ENCODE data around the gene TRAPPC10. TPM values are rescaled to one million over a fixed set of nuclear protein-coding genes. Genes with fewer than 3 reads are reported as not detected.
A peak's percentile ranks its signal among the peaks of the same experiment; 100 is the strongest.

Gene TRAPPC10, protein sequence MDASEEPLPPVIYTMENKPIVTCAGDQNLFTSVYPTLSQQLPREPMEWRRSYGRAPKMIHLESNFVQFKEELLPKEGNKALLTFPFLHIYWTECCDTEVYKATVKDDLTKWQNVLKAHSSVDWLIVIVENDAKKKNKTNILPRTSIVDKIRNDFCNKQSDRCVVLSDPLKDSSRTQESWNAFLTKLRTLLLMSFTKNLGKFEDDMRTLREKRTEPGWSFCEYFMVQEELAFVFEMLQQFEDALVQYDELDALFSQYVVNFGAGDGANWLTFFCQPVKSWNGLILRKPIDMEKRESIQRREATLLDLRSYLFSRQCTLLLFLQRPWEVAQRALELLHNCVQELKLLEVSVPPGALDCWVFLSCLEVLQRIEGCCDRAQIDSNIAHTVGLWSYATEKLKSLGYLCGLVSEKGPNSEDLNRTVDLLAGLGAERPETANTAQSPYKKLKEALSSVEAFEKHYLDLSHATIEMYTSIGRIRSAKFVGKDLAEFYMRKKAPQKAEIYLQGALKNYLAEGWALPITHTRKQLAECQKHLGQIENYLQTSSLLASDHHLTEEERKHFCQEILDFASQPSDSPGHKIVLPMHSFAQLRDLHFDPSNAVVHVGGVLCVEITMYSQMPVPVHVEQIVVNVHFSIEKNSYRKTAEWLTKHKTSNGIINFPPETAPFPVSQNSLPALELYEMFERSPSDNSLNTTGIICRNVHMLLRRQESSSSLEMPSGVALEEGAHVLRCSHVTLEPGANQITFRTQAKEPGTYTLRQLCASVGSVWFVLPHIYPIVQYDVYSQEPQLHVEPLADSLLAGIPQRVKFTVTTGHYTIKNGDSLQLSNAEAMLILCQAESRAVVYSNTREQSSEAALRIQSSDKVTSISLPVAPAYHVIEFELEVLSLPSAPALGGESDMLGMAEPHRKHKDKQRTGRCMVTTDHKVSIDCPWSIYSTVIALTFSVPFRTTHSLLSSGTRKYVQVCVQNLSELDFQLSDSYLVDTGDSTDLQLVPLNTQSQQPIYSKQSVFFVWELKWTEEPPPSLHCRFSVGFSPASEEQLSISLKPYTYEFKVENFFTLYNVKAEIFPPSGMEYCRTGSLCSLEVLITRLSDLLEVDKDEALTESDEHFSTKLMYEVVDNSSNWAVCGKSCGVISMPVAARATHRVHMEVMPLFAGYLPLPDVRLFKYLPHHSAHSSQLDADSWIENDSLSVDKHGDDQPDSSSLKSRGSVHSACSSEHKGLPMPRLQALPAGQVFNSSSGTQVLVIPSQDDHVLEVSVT
- total RNA-seq (2022) (28.8 and 37.1 TPM in 2 replicates), Bru-seq, nascent RNA (percentile 75 among the genes with signal in this experiment), BruChase-seq, experiment 1, labeled RNA remaining after a 6-hour chase (percentile 77 among the genes with signal in this experiment), BruChase-seq, experiment 2, labeled RNA remaining after a 2-hour chase (percentile 71 among the genes with signal in this experiment)
- long read RNA-seq, full-length matches to known transcripts = 5 of 13 reads
- long read RNA-seq, partial matches to known transcripts = 1 of 13 reads
- long read RNA-seq, other reads (novel, unspliced or antisense) = 7 of 13 reads

- no TSS peak for BruUV-seq (replicated peaks)
- H3K27ac Mint-ChIP-seq (ENCODE audit: unreplicated experiment) = peak within 1 kb of the TSS; percentile 81
- H3K4me3 Mint-ChIP-seq (ENCODE audit: low read depth, unreplicated experiment) = peak within 1 kb of the TSS; percentile 74
- peaks cover 24% of the 10 kb centered on the region for H3K36me3 Mint-ChIP-seq (ENCODE audit: insufficient read depth, unreplicated experiment)
- TF ChIP-seq CTCF (IDR thresholded peaks at IDR 0.05; ENCODE audit: unreplicated experiment) = no peak
- intact Hi-C loops (cut with micrococcal nuclease; ENCODE audit: unreplicated experiment) = no loop called here
- CTCF ChIA-PET = no interaction called here
- H3K27me3 Mint-ChIP-seq (ENCODE audit: unreplicated experiment) = no peaks in the 10 kb centered on the region
- H3K9me3 Mint-ChIP-seq (ENCODE audit: low read depth, unreplicated experiment) = no peaks in the 10 kb centered on the region
- DNase-seq = peak; percentile 82
- no peaks in the 10 kb centered on the region for H3K4me1 Mint-ChIP-seq (ENCODE audit: low read depth, unreplicated experiment)
Observed at GRCh38 chr21:44011579-44012473, at the start of gene TRAPPC10. TSS of gene TRAPPC10 (plus strand) at chr21:44012309. CDS start at chr21:44012494, 185 bp downstream.

- Mint-ChIP-seq H3K27me3 (ENCODE audit: unreplicated experiment) (no peaks in the 10 kb centered on the region), H3K36me3 (ENCODE audit: insufficient read depth, unreplicated experiment) (peaks cover 15% of the 10 kb centered on the region), H3K4me1 (ENCODE audit: low read depth, unreplicated experiment) (no peaks in the 10 kb centered on the region), H3K4me3 (ENCODE audit: low read depth, unreplicated experiment) (no peak overlapping the region), H3K27ac (ENCODE audit: unreplicated experiment) (no peak overlapping the region), H3K9me3 (ENCODE audit: low read depth, unreplicated experiment) (no peaks in the 10 kb centered on the region)
- no peak for TF ChIP-seq CTCF (IDR thresholded peaks at IDR 0.05; ENCODE audit: unreplicated experiment)
- intact Hi-C loops (cut with micrococcal nuclease; ENCODE audit: unreplicated experiment) = no loop called here
- no TSS peak for BruUV-seq (replicated peaks)
- CTCF ChIA-PET = no interaction called here
- DNase-seq = no peak
Observed at GRCh38 chr21:43965911-43966585, 46.1 kb upstream of the TRAPPC10 start.

DNA sequence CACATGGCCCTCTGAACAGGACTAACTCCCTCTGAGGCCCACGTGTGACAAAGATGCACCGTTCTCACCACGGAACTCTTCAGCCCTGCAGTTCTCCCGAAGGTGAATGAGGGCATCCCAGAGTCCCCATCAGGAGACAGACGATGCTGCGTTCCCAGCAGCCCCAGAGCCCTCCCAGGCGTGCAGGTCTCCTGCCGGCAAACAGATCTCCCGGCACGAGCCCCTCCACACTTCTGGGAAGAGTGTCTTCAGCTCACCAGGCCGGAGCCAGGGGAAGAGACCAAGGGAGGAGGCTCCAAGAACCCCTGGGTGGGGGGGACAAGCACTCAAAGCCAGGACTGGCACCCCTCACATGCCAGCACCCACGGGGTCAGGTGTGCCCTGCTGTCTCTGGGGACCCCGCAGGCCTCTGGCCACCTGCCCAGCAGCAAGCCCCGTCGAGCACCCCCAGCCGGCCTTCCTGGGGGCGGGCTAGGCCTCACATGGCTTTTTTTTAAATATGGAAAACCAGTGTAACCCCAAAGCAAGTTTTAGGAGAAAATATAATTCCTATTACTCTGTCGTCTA, 45.1 kb upstream of the TRAPPC10 start:
- no TSS peak for BruUV-seq (replicated peaks)
- no peak overlapping the region for H3K27ac Mint-ChIP-seq (ENCODE audit: unreplicated experiment)
- DNase-seq = no peak
- intact Hi-C loops (cut with micrococcal nuclease; ENCODE audit: unreplicated experiment) = no loop called here
- H3K4me3 Mint-ChIP-seq (ENCODE audit: low read depth, unreplicated experiment) = no peak overlapping the region
- no peaks in the 10 kb centered on the region for H3K27me3 Mint-ChIP-seq (ENCODE audit: unreplicated experiment)
- CTCF ChIA-PET = no interaction called here
- no peaks in the 10 kb centered on the region for H3K4me1 Mint-ChIP-seq (ENCODE audit: low read depth, unreplicated experiment)
- peaks cover 19% of the 10 kb centered on the region for H3K36me3 Mint-ChIP-seq (ENCODE audit: insufficient read depth, unreplicated experiment)
- no peak for TF ChIP-seq CTCF (IDR thresholded peaks at IDR 0.05; ENCODE audit: unreplicated experiment)
- H3K9me3 Mint-ChIP-seq (ENCODE audit: low read depth, unreplicated experiment) = no peaks in the 10 kb centered on the region

Measured in Calu3 (cell line).